ENCODE data around the gene RIN2.

- TF ChIP-seq SP1 (IDR thresholded peaks at IDR 0.05) (no peak), SP1 (CRISPR knock-in tag; IDR thresholded peaks at IDR 0.05) (no peak), ZNF280D (CRISPR knock-in tag; IDR thresholded peaks at IDR 0.05) (no peak), ATF3 (CRISPR knock-in tag; IDR thresholded peaks at IDR 0.05) (no peak), YY1 (IDR thresholded peaks at IDR 0.05; ENCODE audit: insufficient read depth, insufficient replicate concordance, low read depth, low read length) (no peak), ETV6 (CRISPR knock-in tag; conservative IDR thresholded peaks at IDR 0.05) (no peak), NCOA5 (CRISPR knock-in tag; IDR thresholded peaks at IDR 0.05) (no peak), RBFOX2 (IDR thresholded peaks at IDR 0.05; ENCODE audit: low read depth, low read length) (no peak), NR2F2 (IDR thresholded peaks at IDR 0.05; ENCODE audit: borderline replicate concordance, low read depth) (no peak), ATF2 (CRISPR knock-in tag; IDR thresholded peaks at IDR 0.05) (no peak), ZNF784 (CRISPR knock-in tag; IDR thresholded peaks at IDR 0.05; ENCODE audit: borderline replicate concordance) (no peak), STAG1 (CRISPR knock-in tag; IDR thresholded peaks at IDR 0.05) (no peak)
Observed at GRCh38 chr20:19802099-19802491, 44.0 kb downstream of the RIN2 start.

Data from HepG2 (cell line).